Neuronal stem cell (in vitro differentiated cells): ENCODE data around the gene UFSP2.

ENCODE experiments used
- DNase-seq: peaks from one replicate; pipeline ENCODE4 v3.0.0-alpha.2; 2013; ENCODE audit warnings: low spot score
- H2AFZ ChIP-seq: one replicate; pipeline ENCODE4 v1.6.1; 2013; ENCODE audit warnings: mild to moderate bottlenecking, low read length, inconsistent platforms
- H2AK5ac ChIP-seq: 2 replicates; pipeline ENCODE4 v1.6.1; 2013; ENCODE audit warnings: low read depth, mild to moderate bottlenecking, inconsistent platforms, low read length, moderate library complexity, mixed read lengths
- H2BK120ac ChIP-seq: 2 replicates; pipeline ENCODE4 v1.6.1; 2013; ENCODE audit warnings: low read depth, mild to moderate bottlenecking, inconsistent platforms, low read length, moderate library complexity, mixed read lengths
- H2BK12ac ChIP-seq: one replicate; pipeline ENCODE4 v1.6.1; 2013; ENCODE audit warnings: low read length, inconsistent platforms
- H2BK15ac ChIP-seq: 2 replicates; pipeline ENCODE4 v1.6.1; 2013; ENCODE audit warnings: mild to moderate bottlenecking, low read length, inconsistent platforms, mixed read lengths
- H2BK5ac ChIP-seq: one replicate; pipeline ENCODE4 v1.6.1; 2013; ENCODE audit warnings: inconsistent platforms, mild to moderate bottlenecking, low read length, moderate library complexity
- H3K14ac ChIP-seq: one replicate; pipeline ENCODE4 v1.6.1; 2013; ENCODE audit warnings: low read length, inconsistent platforms
- H3K18ac ChIP-seq: 2 replicates; pipeline ENCODE4 v1.6.1; 2013; ENCODE audit warnings: low read length, inconsistent platforms
- H3K23ac ChIP-seq: 2 replicates; pipeline ENCODE4 v1.6.1; 2013; ENCODE audit warnings: low read depth, mild to moderate bottlenecking, mixed read lengths, low read length, inconsistent platforms; ENCODE audit not compliant: poor library complexity
- H3K27ac ChIP-seq: replicated peaks from 3 replicates; pipeline ENCODE4 v1.5.1; 2013; ENCODE audit warnings: low read length, inconsistent platforms
- H3K27me3 ChIP-seq, 3 experiments: 2 replicates each; pipeline ENCODE4 v1.6.1; 2013; ENCODE audit warnings: low read length in 3 of 3, mild to moderate bottlenecking in 2 of 3, inconsistent platforms in 1 of 3, low read depth in 1 of 3, mixed read lengths in 1 of 3, moderate library complexity in 1 of 3; ENCODE audit not compliant: control insufficient read depth in 3 of 3, insufficient read depth in 3 of 3
- H3K36me3 ChIP-seq, 2 donors: replicated peaks in 1 of 2; 2 replicates each; pipeline ENCODE4 v1.6.1; 2013; ENCODE audit warnings: low read length in 2 of 2; ENCODE audit not compliant: control insufficient read depth in 2 of 2, insufficient read depth in 2 of 2
- H3K4ac ChIP-seq: 2 replicates; pipeline ENCODE4 v1.6.1; 2013; ENCODE audit warnings: inconsistent platforms, mild to moderate bottlenecking, low read length, moderate library complexity
- H3K4me1 ChIP-seq, 2 donors: 1 replicate in 1 of 2; 2 replicates in 1 of 2; pipeline ENCODE4 v1.6.1; 2013; ENCODE audit warnings: low read length in 2 of 2, low read depth in 1 of 2; ENCODE audit not compliant: control insufficient read depth in 2 of 2, insufficient read depth in 1 of 2
- H3K4me2 ChIP-seq: one replicate; pipeline ENCODE4 v1.6.1; 2013; ENCODE audit warnings: mild to moderate bottlenecking, low read length, inconsistent platforms; ENCODE audit not compliant: insufficient read depth, poor library complexity, severe bottlenecking
- H3K4me3 ChIP-seq, 2 donors: 2 replicates each; pipeline ENCODE4 v1.5.1; 2013; ENCODE audit warnings: low read length in 2 of 2, mild to moderate bottlenecking in 2 of 2, inconsistent platforms in 1 of 2, moderate library complexity in 1 of 2
- H3K79me1 ChIP-seq: one replicate; pipeline ENCODE4 v1.6.1; 2013; ENCODE audit warnings: low read depth, mild to moderate bottlenecking, inconsistent platforms, low read length, moderate library complexity
- H3K9ac ChIP-seq: one replicate; pipeline ENCODE4 v1.6.1; 2013; ENCODE audit warnings: mild to moderate bottlenecking, low read depth, low read length, inconsistent platforms; ENCODE audit not compliant: poor library complexity
- H3K9me3 ChIP-seq, 2 donors: replicated peaks in 1 of 2; 2 replicates each; pipeline versions ENCODE3 to v1.6.1; 2013; ENCODE audit warnings: low read length in 2 of 2, mild to moderate bottlenecking in 2 of 2, inconsistent platforms in 1 of 2, low read depth in 1 of 2, mixed read lengths in 1 of 2, moderate library complexity in 1 of 2; ENCODE audit not compliant: control insufficient read depth in 2 of 2, insufficient read depth in 1 of 2
- H4K8ac ChIP-seq: one replicate; pipeline ENCODE4 v1.6.1; 2013; ENCODE audit warnings: low read depth, mild to moderate bottlenecking, inconsistent platforms, low read length, moderate library complexity
- H4K91ac ChIP-seq: one replicate; pipeline ENCODE4 v1.6.1; 2013; ENCODE audit warnings: low read length, low read depth, mild to moderate bottlenecking, inconsistent platforms; ENCODE audit not compliant: poor library complexity
- WGBS, 2 donors: extraction: QIAGEN DNeasy Blood & Tissue Kit; methylation state at CpG; one replicate each; pipeline ENCODE4 v1.1.7; 2013; ENCODE audit warnings: missing lambda C conversion rate in 2 of 2, mixed read lengths in 1 of 2; ENCODE audit not compliant: insufficient read length in 2 of 2, insufficient replicate concordance in 1 of 2; ENCODE audit errors: extremely low coverage in 2 of 2; 5-methylcytosine and 5-hydroxymethylcytosine counted together

UFSP2 gene

GRCh38 chr4:185378264-185378663 lies 47.5 kb downstream of the UFSP2 start:
- H3K36me3 ChIP-seq: peaks cover 0 to 6% of the 10 kb centered on the region in 2 donors
- H4K8ac ChIP-seq: no peak overlapping the region
- H2AFZ ChIP-seq: no peak overlapping the region
- H3K27me3 ChIP-seq: no peaks in the 10 kb centered on the region
- H3K27ac ChIP-seq: no peak overlapping the region
- peak overlapping the region in 1 of 2 donors; percentile 10 for H3K4me3 ChIP-seq
- H3K4me1 ChIP-seq: peaks cover 0 to 1% of the 10 kb centered on the region in 2 donors
- H2BK120ac ChIP-seq: no peak overlapping the region
- H2BK15ac ChIP-seq: no peak overlapping the region
- H3K18ac ChIP-seq: no peak overlapping the region
- no peak for DNase-seq
- no CpG with 5 or more reads among the region's 6 CpGs for WGBS, 2 donors
- H3K9me3 ChIP-seq: peaks cover 4 to 5% of the 10 kb centered on the region in 2 donors
- no peak overlapping the region for H3K14ac ChIP-seq
- H2BK5ac ChIP-seq: no peak overlapping the region
- H2BK12ac ChIP-seq: no peak overlapping the region
- H2AK5ac ChIP-seq: no peak overlapping the region
- H3K4me2 ChIP-seq: no peak overlapping the region
- H3K79me1 ChIP-seq: no peaks in the 10 kb centered on the region
- H3K4ac ChIP-seq: no peak overlapping the region
- H3K23ac ChIP-seq: no peak overlapping the region
- H3K9ac ChIP-seq: no peak overlapping the region
- H4K91ac ChIP-seq: no peak overlapping the region

GRCh38 chr4:185374573-185374972 lies 51.2 kb downstream of the UFSP2 start:
- peaks cover 0 to 2% of the 10 kb centered on the region in 2 donors for H3K9me3 ChIP-seq
- no peak overlapping the region for H3K4ac ChIP-seq
- H3K23ac ChIP-seq: no peak overlapping the region
- H4K8ac ChIP-seq: no peak overlapping the region
- no peaks in the 10 kb centered on the region for H3K27me3 ChIP-seq
- H3K4me3 ChIP-seq: no peak overlapping the region
- H3K9ac ChIP-seq: no peak overlapping the region
- no peak overlapping the region for H3K4me2 ChIP-seq
- no peaks in the 10 kb centered on the region for H3K79me1 ChIP-seq
- no peak overlapping the region for H2AK5ac ChIP-seq
- no peak overlapping the region for H2AFZ ChIP-seq
- H3K27ac ChIP-seq: no peak overlapping the region
- no peak for DNase-seq
- H3K18ac ChIP-seq: no peak overlapping the region
- no CpG with 5 or more reads among the region's 6 CpGs for WGBS, 2 donors
- H3K36me3 ChIP-seq: peaks cover 5 to 9% of the 10 kb centered on the region in 2 donors
- H2BK120ac ChIP-seq: no peak overlapping the region
- H2BK15ac ChIP-seq: no peak overlapping the region
- no peak overlapping the region for H4K91ac ChIP-seq
- no peak overlapping the region for H2BK5ac ChIP-seq
- no peak overlapping the region for H3K14ac ChIP-seq
- peaks cover 1 to 5% of the 10 kb centered on the region in 2 donors for H3K4me1 ChIP-seq
- no peak overlapping the region for H2BK12ac ChIP-seq

GRCh38 chr4:185374027-185374426 lies 51.7 kb downstream of the UFSP2 start:
- Histone ChIP-seq H3K18ac (no peak overlapping the region), H3K9ac (no peak overlapping the region), H2BK15ac (no peak overlapping the region), H3K14ac (no peak overlapping the region), H4K8ac (no peak overlapping the region), H3K4me3 (no peak overlapping the region), H3K27ac (no peak overlapping the region), H2AFZ (no peak overlapping the region), H3K4me2 (no peak overlapping the region), H3K4me1 (peaks cover 1 to 5% of the 10 kb centered on the region in 2 donors), H4K91ac (no peak overlapping the region), H3K23ac (no peak overlapping the region), H3K27me3 (no peaks in the 10 kb centered on the region), H3K79me1 (no peaks in the 10 kb centered on the region), H2AK5ac (no peak overlapping the region), H3K9me3 (peaks cover 0 to 2% of the 10 kb centered on the region in 2 donors), H3K36me3 (peaks cover 5 to 9% of the 10 kb centered on the region in 2 donors), H2BK120ac (no peak overlapping the region), H3K4ac (no peak overlapping the region), H2BK12ac (no peak overlapping the region), H2BK5ac (no peak overlapping the region)
- no CpG with 5 or more reads among the region's 7 CpGs for WGBS, 2 donors
- DNase-seq: no peak

- peaks cover 5 to 7% of the 10 kb centered on the region in 2 donors for H3K36me3 ChIP-seq
- H3K14ac ChIP-seq: no peak overlapping the region
- H2AFZ ChIP-seq: no peak overlapping the region
- no peak overlapping the region for H2AK5ac ChIP-seq
- H2BK5ac ChIP-seq: no peak overlapping the region
- H4K8ac ChIP-seq: no peak overlapping the region
- H3K4me2 ChIP-seq: no peak overlapping the region
- H3K4ac ChIP-seq: no peak overlapping the region
- H3K9me3 ChIP-seq: no peaks in the 10 kb centered on the region
- no peak overlapping the region for H3K23ac ChIP-seq
- no peak overlapping the region for H2BK120ac ChIP-seq
- peaks cover 1 to 5% of the 10 kb centered on the region in 2 donors for H3K4me1 ChIP-seq
- no peak overlapping the region for H4K91ac ChIP-seq
- H3K18ac ChIP-seq: no peak overlapping the region
- no peak overlapping the region for H3K4me3 ChIP-seq
- no CpG with 5 or more reads among the region's 11 CpGs for WGBS, 2 donors
- H3K27me3 ChIP-seq: no peaks in the 10 kb centered on the region
- H3K79me1 ChIP-seq: no peaks in the 10 kb centered on the region
- no peak overlapping the region for H2BK12ac ChIP-seq
- DNase-seq: no peak
- no peak overlapping the region for H2BK15ac ChIP-seq
- no peak overlapping the region for H3K27ac ChIP-seq
- no peak overlapping the region for H3K9ac ChIP-seq
Measured at GRCh38 chr4:185371702-185372101, 54.1 kb downstream of the UFSP2 start.
